ENCODE data around the gene MEGF11.

The MEGF11 gene

GRCh38 chr15:65924004-65924403 is 329.5 kb downstream of the MEGF11 start:
- no peaks in the 10 kb centered on the region for H3K4me1 ChIP-seq (ENCODE audit: control insufficient read depth, insufficient read depth, low read length)
- TF ChIP-seq ZNF23 (tag by site-specific recombination; IDR thresholded peaks at IDR 0.05; ENCODE audit: borderline replicate concordance): no peak
- no peak for TF ChIP-seq YY2 (tag by site-specific recombination; IDR thresholded peaks at IDR 0.05)
- 0 out of 2 replicates have a peak, but pooled peaks have one; percentile 39 for TF ChIP-seq SCRT1 (tag by site-specific recombination; IDR thresholded peaks at IDR 0.05; ENCODE audit: borderline replicate concordance)
- TF ChIP-seq ZNF621 (tag by site-specific recombination; IDR thresholded peaks at IDR 0.05): no peak
- TF ChIP-seq ZNF26 (tag by site-specific recombination; IDR thresholded peaks at IDR 0.05): no peak
- no peak for TF ChIP-seq ZNF843 (tag by site-specific recombination; IDR thresholded peaks at IDR 0.05)
- no peak for TF ChIP-seq ZNF37A (tag by site-specific recombination; IDR thresholded peaks at IDR 0.05)
- TF ChIP-seq SCRT2 (tag by site-specific recombination; IDR thresholded peaks at IDR 0.05): peak; percentile 71
- TF ChIP-seq ZNF184 (tag by site-specific recombination; IDR thresholded peaks at IDR 0.05): no peak
- no peak for TF ChIP-seq ZNF335 (tag by site-specific recombination; conservative IDR thresholded peaks at IDR 0.05)
- no peak for TF ChIP-seq SP2 (tag by site-specific recombination; IDR thresholded peaks at IDR 0.05)
- H3K36me3 ChIP-seq (ENCODE audit: control insufficient read depth in 2 of 2, insufficient read depth in 1 of 2, low read length in 2 of 2): peaks cover 0 to 1% of the 10 kb centered on the region in 2 experiments; a peak in 1 of 3 replicates
- ChIA-PET CTCF (interaction anchor here (1.0 kb wide), 2 partner anchors 285 to 362 kb away, joined by 3 read pairs; no protein-coding TSS in a partner anchor), POLR2A (interaction anchor here (0.6 kb wide), 1 partner anchor 401 kb away, joined by 3 read pairs; no protein-coding TSS in a partner anchor)
- H3K27ac ChIP-seq (ENCODE audit: extremely low read depth, low read depth, low read length): no peak overlapping the region
- H3K4me3 ChIP-seq (ENCODE audit: low read depth, low read length): no peak overlapping the region
- no peaks in the 10 kb centered on the region for H3K9me3 ChIP-seq (ENCODE audit: control insufficient read depth, insufficient read depth, low read depth, low read length)

GRCh38 chr15:65923264-65923663 is 330.3 kb downstream of the MEGF11 start:
- Histone ChIP-seq H3K4me3 (ENCODE audit: low read depth, low read length) (no peak overlapping the region), H3K27ac (ENCODE audit: extremely low read depth, low read depth, low read length) (no peak overlapping the region), H3K36me3 (ENCODE audit: control insufficient read depth in 2 of 2, insufficient read depth in 1 of 2, low read length in 2 of 2) (peaks cover 0 to 9% of the 10 kb centered on the region in 2 experiments; a peak in 1 of 3 replicates), H3K4me1 (ENCODE audit: control insufficient read depth, insufficient read depth, low read length) (no peaks in the 10 kb centered on the region), H3K9me3 (ENCODE audit: control insufficient read depth, insufficient read depth, low read depth, low read length) (no peaks in the 10 kb centered on the region)
- ChIA-PET POLR2A (no interaction called here), CTCF (interaction anchor here (1.0 kb wide), 1 partner anchor 362 kb away, joined by 3 read pairs; no protein-coding TSS in a partner anchor)
- TF ChIP-seq ATF2 (tag by site-specific recombination; IDR thresholded peaks at IDR 0.05; ENCODE audit: low read depth): no peak
- TF ChIP-seq ZNF501 (tag by site-specific recombination; IDR thresholded peaks at IDR 0.05): no peak

GRCh38 chr15:65922621-65923020 is 330.9 kb downstream of the MEGF11 start:
- ChIA-PET POLR2A (no interaction called here), CTCF (interaction anchor here (1.1 kb wide), 1 partner anchor 89 kb away, joined by 3 read pairs; no protein-coding TSS in a partner anchor)
- no peaks in the 10 kb centered on the region for H3K9me3 ChIP-seq (ENCODE audit: control insufficient read depth, insufficient read depth, low read depth, low read length)
- H3K4me3 ChIP-seq (ENCODE audit: low read depth, low read length): no peak overlapping the region
- TF ChIP-seq ZNF692 (tag by site-specific recombination; IDR thresholded peaks at IDR 0.05) (no peak), SCRT2 (tag by site-specific recombination; IDR thresholded peaks at IDR 0.05) (no peak), ZNF138 (tag by site-specific recombination; IDR thresholded peaks at IDR 0.05; ENCODE audit: borderline replicate concordance) (no peak), ZNF544 (tag by site-specific recombination; IDR thresholded peaks at IDR 0.05) (no peak), ZNF785 (tag by site-specific recombination; IDR thresholded peaks at IDR 0.05) (no peak), ZNF169 (tag by site-specific recombination; IDR thresholded peaks at IDR 0.05) (no peak), ZNF423 (tag by site-specific recombination; IDR thresholded peaks at IDR 0.05) (no peak), ZNF639 (tag by site-specific recombination; IDR thresholded peaks at IDR 0.05) (no peak), ZNF394 (tag by site-specific recombination; IDR thresholded peaks at IDR 0.05; ENCODE audit: borderline replicate concordance) (no peak), ZNF132 (tag by site-specific recombination; IDR thresholded peaks at IDR 0.05; ENCODE audit: borderline replicate concordance) (no peak)
- H3K36me3 ChIP-seq (ENCODE audit: control insufficient read depth in 2 of 2, insufficient read depth in 1 of 2, low read length in 2 of 2): peaks cover 0 to 12% of the 10 kb centered on the region in 2 experiments; a peak in 1 of 3 replicates
- no peak overlapping the region for H3K27ac ChIP-seq (ENCODE audit: extremely low read depth, low read depth, low read length)
- no peaks in the 10 kb centered on the region for H3K4me1 ChIP-seq (ENCODE audit: control insufficient read depth, insufficient read depth, low read length)
